Measurements from ENCODE around the gene CNOT4. TPM values are rescaled to one million over a fixed set of nuclear protein-coding genes. Genes with fewer than 3 reads are reported as not detected.
A peak's percentile ranks its signal among the peaks of the same experiment; 100 is the strongest.

The CNOT4 gene
- total RNA-seq, 1 donor from 2014 or later: 9.4 TPM

- TF ChIP-seq, protein P1, sequence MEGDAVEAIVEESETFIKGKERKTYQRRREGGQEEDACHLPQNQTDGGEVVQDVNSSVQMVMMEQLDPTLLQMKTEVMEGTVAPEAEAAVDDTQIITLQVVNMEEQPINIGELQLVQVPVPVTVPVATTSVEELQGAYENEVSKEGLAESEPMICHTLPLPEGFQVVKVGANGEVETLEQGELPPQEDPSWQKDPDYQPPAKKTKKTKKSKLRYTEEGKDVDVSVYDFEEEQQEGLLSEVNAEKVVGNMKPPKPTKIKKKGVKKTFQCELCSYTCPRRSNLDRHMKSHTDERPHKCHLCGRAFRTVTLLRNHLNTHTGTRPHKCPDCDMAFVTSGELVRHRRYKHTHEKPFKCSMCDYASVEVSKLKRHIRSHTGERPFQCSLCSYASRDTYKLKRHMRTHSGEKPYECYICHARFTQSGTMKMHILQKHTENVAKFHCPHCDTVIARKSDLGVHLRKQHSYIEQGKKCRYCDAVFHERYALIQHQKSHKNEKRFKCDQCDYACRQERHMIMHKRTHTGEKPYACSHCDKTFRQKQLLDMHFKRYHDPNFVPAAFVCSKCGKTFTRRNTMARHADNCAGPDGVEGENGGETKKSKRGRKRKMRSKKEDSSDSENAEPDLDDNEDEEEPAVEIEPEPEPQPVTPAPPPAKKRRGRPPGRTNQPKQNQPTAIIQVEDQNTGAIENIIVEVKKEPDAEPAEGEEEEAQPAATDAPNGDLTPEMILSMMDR (conservative IDR thresholded peaks at IDR 0.05; ENCODE audit: low read depth, low read length): no peak
- DNase-seq (ENCODE audit: low read depth): no peak
- H3K4me3 ChIP-seq (ENCODE audit: low read depth, low read length): no peak overlapping the region
Measured at GRCh38 chr7:135425036-135425435, 84.9 kb downstream of the CNOT4 start.

DNA sequence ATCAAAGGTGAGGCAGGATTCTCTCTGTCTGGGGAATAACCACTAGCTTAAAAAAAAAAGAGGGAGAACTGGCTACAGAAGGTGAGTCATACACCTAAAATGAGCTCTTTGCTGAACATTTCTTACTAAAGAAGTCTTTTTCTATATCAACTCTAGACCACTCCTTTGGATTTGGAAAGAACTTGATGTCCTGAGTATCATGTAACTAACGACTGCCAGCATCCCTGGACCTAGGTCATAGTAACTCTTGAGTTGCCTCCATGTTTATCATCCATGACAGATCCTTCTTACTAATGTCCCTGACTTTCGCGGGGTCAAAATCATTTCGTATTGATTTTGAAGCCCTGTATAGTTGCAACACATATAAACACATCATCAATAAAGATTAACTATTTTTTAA is 89.1 kb downstream of the CNOT4 start:
- TF ChIP-seq, protein P1 (conservative IDR thresholded peaks at IDR 0.05; ENCODE audit: low read depth, low read length): no peak
- H3K4me3 ChIP-seq (ENCODE audit: low read depth, low read length): no peak overlapping the region
- no peak for DNase-seq (ENCODE audit: low read depth)

- H3K4me3 ChIP-seq (ENCODE audit: low read depth, low read length): no peak overlapping the region
- DNase-seq (ENCODE audit: low read depth): no peak
- TF ChIP-seq, protein P1 (conservative IDR thresholded peaks at IDR 0.05; ENCODE audit: low read depth, low read length): no peak
Measured at GRCh38 chr7:135416431-135416830, 93.5 kb downstream of the CNOT4 start.

GRCh38 chr7:135414850-135415439 is 95.0 kb downstream of the CNOT4 start:
- no peak overlapping the region for H3K4me3 ChIP-seq (ENCODE audit: low read depth, low read length)
- peak; percentile 35 for DNase-seq (ENCODE audit: low read depth)
- TF ChIP-seq, protein P1 (conservative IDR thresholded peaks at IDR 0.05; ENCODE audit: low read depth, low read length): peak; percentile 77

DNA sequence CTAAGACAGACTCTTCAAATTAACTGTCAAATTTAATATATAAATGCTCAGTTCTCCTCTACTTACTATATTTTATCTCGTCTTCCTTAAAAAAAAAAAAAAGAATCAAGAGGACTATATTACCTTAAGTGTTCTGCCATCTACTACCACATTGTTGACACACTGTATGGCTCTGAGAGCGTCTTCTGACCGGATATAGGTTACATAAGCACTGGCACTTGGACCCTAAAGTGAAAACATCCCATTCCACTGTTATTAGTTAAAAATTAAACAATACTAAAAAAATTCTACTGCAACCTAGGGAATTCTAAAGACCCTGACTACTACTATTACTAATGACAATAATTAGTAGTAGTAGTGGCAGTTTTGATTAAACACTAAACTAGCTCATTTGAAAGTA is 95.7 kb downstream of the CNOT4 start:
- no peak for DNase-seq (ENCODE audit: low read depth)
- H3K4me3 ChIP-seq (ENCODE audit: low read depth, low read length): no peak overlapping the region
- TF ChIP-seq, protein P1 (conservative IDR thresholded peaks at IDR 0.05; ENCODE audit: low read depth, low read length): no peak

DNA sequence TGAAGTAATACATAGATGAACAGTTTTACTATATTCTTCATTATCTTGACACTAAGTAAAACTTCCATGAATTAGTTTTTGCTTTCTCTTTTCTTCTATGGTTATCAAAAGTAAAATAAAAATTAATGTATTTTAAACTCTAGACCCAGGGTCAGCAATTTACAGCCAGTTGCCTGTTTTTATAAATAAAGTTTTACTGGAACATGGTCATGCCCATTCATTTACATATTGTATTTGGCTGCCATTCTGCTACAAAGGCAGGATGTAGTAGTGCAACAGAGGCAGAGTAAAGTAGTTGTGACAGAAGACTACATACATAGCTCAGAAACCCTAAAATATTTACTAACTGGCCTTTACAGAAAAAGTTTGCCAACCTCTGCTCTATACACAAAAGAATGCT is 98.8 kb downstream of the CNOT4 start:
- no peak overlapping the region for H3K4me3 ChIP-seq (ENCODE audit: low read depth, low read length)
- DNase-seq (ENCODE audit: low read depth): no peak
- TF ChIP-seq, protein P1 (conservative IDR thresholded peaks at IDR 0.05; ENCODE audit: low read depth, low read length): no peak

GRCh38 chr7:135410543-135410942 is 99.4 kb downstream of the CNOT4 start:
- no peak overlapping the region for H3K4me3 ChIP-seq (ENCODE audit: low read depth, low read length)
- TF ChIP-seq, protein P1 (conservative IDR thresholded peaks at IDR 0.05; ENCODE audit: low read depth, low read length): no peak
- no peak for DNase-seq (ENCODE audit: low read depth)
